GM04503 (cell line): ENCODE results near the gene XKRX.

Experiments
- DNase-seq: peaks from one replicate; pipeline ENCODE4 v3.0.0-alpha.2; 2012; ENCODE audit warnings: low read depth

Gene XKRX

GRCh38 chrX:100928660-100929613, at the start of gene XKRX:
XKRX (minus strand) TSS chrX:100928917; CDS start chrX:100928304, 613 bp downstream.
- no peak for DNase-seq

- no peak for DNase-seq
These were observed 47.5 kb upstream of the XKRX start for GRCh38 chrX:100976211-100976610.

- no peak for DNase-seq
These were observed 46.5 kb upstream of the XKRX start for GRCh38 chrX:100975212-100975611.

GRCh38 chrX:100973411-100973810, 44.7 kb upstream of the XKRX start:
- no peak for DNase-seq

- DNase-seq = no peak
These were observed 41.2 kb upstream of the XKRX start for GRCh38 chrX:100969936-100970335.

- no peak for DNase-seq
These were observed 40.7 kb upstream of the XKRX start, which contains the start of gene ARL13A for GRCh38 chrX:100969408-100969807. ARL13A (plus strand) TSS chrX:100969708; CDS start chrX:100973690, 3,982 bp downstream.

- no peak for DNase-seq
These were observed 35.6 kb upstream of the XKRX start for GRCh38 chrX:100964362-100964761.

GRCh38 chrX:100962811-100963210, 34.1 kb upstream of the XKRX start:
- DNase-seq = no peak

GRCh38 chrX:100948557-100948956, 19.8 kb upstream of the XKRX start:
- no peak for DNase-seq

GRCh38 chrX:100946299-100946927, 17.7 kb upstream of the XKRX start:
- no peak for DNase-seq

- DNase-seq = no peak
These were observed 15.9 kb upstream of the XKRX start for GRCh38 chrX:100944601-100945000.

GRCh38 chrX:100939333-100939732, 10.6 kb upstream of the XKRX start:
- DNase-seq = no peak

GRCh38 chrX:100935767-100936166, 7.0 kb upstream of the XKRX start:
- DNase-seq = no peak

GRCh38 chrX:100931925-100932285, 3.2 kb upstream of the XKRX start:
- DNase-seq = no peak

GRCh38 chrX:100931218-100931924, 2.7 kb upstream of the XKRX start:
- no peak for DNase-seq

GRCh38 chrX:100926453-100926852, 2.3 kb downstream of the XKRX start:
- DNase-seq = no peak

GRCh38 chrX:100924375-100924774, 4.3 kb downstream of the XKRX start:
- DNase-seq = no peak

GRCh38 chrX:100915562-100915961, 13.2 kb downstream of the XKRX start:
- no peak for DNase-seq

GRCh38 chrX:100913111-100913510, 15.6 kb downstream of the XKRX start:
- DNase-seq = no peak

- no peak for DNase-seq
These were observed 17.0 kb downstream of the XKRX start for GRCh38 chrX:100911731-100912130.

GRCh38 chrX:100905620-100906019, 23.1 kb downstream of the XKRX start:
- DNase-seq = no peak

- DNase-seq = no peak
These were observed 24.3 kb downstream of the XKRX start for GRCh38 chrX:100904433-100904832.
